ENCODE data around the gene IRF2BP1.
"Not testable (repeated sequence)": the region's sequence is repeated elsewhere in the genome, so short reads cannot be mapped to it uniquely, and the experiment has no call there.

The IRF2BP1 gene

GRCh38 chr19:45902651-45903625, 17.0 kb upstream of the IRF2BP1 start:
- peak; percentile 99 to 100 for DNase-seq (ENCODE audit: low read depth in 2 of 2)

DNA sequence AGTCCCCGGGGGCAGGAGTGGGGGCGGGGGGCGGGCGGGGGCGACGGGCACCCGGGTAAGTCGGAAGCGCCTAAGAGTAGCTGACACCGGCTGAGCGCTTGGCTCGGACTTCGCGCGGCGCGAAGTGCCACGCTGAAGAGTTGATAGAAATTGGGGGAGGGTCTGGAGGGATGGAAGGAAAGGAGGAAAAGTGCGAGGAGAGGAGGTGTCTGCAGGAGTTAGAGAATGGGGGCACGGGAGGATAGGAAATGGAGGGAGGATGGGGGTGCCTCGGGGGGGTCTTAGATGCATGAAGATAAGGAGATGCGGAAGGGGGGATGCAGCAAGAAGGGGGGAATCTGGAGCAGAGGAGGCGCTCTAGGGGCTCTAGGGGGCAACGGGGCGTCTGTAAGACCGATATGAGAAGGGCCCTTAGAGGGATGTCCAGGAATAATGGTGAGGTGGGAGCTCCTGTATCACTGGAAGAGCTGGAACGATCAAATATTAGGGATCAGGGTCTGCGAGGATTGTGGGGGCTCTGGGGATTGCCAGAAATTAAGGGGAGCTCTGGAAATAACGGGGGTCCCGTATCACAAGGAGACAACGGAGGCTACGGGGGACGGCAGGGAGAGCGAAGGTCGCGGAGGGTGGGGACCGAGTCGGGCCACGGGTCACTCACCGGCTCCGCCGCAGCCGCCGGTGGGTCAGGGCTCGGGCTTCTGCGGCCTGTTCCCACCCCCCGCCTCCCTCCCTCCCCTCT, 16.1 kb upstream of the IRF2BP1 start, which contains the start of gene MYPOP:
TSS of gene MYPOP (minus strand) at position 702 of the 739 bp plus-strand sequence. CDS start 840 bp downstream, outside the sequence.
- no peak for DNase-seq (ENCODE audit: low read depth in 2 of 2)

GRCh38 chr19:45901432-45901911, 15.5 kb upstream of the IRF2BP1 start:
- no peak for DNase-seq (ENCODE audit: low read depth in 2 of 2)

DNA sequence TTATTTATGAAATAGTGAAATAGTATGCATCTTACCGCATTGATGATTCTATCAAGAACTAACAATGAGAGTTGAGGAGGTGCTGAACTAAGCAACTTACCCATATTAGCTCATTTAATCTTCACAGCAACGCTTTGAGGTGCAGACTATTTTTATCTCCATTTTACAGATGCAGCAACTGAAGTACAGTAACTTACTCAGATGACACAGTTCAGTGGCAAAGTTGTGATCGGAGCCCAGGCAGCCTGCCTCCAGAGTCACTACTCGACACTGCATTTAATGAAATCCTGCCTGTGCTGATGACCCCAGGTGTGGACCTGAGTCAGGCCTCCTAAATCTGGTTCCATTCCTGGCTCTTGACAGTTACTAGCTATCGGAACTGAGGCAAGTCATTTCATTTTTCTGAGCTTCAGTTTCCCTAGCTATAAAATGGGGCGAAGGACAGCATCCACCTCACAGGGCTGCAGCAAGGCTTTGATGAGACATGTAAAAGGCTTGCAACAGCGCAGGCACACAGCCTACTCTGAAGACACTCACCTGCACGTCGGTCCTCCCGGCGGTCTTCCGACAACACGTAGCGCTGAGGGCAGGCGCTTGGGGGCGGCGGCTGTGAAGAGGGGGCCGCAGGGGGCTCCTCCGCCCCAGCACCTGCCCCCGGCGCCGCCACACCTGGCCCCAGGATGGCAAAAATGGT, 14.9 kb upstream of the IRF2BP1 start:
- DNase-seq (ENCODE audit: low read depth in 2 of 2), result no peak

DNA sequence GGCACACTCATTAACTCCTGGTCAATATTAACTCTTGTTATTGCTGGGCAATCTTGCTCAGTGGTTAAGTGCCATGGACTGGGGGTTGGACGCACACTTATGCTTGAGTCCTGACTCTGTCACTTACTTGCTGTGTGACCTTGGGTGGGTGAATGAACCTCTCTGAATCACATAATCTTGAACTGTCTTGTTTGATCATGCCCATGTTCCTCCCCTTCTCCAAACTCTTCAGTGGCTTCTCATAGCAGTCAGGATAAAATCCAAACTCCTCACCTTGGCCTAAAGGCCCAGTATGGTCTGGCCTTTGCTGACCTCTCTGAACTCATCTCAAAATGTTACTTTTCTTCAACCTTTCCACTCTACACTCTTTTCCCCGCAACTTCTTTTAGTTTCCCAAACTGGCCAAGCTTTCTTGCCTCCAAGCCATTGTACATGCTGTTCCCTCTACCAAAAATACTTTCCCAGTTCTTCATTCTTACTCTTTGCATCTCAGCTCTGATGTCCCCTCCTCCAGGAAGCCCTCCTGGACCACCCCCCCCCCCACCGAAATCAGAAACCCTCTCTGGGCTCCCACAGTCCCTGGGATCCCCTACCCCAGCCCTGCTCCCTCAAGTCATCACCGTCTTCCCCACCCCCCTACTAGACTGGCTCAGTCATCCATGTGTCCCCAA, 14.1 kb upstream of the IRF2BP1 start:
- no peak for DNase-seq (ENCODE audit: low read depth in 2 of 2)

- no peak for DNase-seq (ENCODE audit: low read depth in 2 of 2)
Measured at GRCh38 chr19:45899253-45899652, 13.3 kb upstream of the IRF2BP1 start.

GRCh38 chr19:45897261-45897812, 11.4 kb upstream of the IRF2BP1 start:
- no peak for DNase-seq (ENCODE audit: low read depth in 2 of 2)

- not testable (repeated sequence) for DNase-seq (ENCODE audit: low read depth in 2 of 2)
Measured at GRCh38 chr19:45895983-45896599, 10.2 kb upstream of the IRF2BP1 start.

GRCh38 chr19:45895519-45895972, 9.6 kb upstream of the IRF2BP1 start:
- no peak for DNase-seq (ENCODE audit: low read depth in 2 of 2)

GRCh38 chr19:45890877-45891276, 4.9 kb upstream of the IRF2BP1 start:
- no peak for DNase-seq (ENCODE audit: low read depth in 2 of 2)

GRCh38 chr19:45889210-45889885, 3.4 kb upstream of the IRF2BP1 start:
- DNase-seq (ENCODE audit: low read depth in 2 of 2), result no peak

DNA sequence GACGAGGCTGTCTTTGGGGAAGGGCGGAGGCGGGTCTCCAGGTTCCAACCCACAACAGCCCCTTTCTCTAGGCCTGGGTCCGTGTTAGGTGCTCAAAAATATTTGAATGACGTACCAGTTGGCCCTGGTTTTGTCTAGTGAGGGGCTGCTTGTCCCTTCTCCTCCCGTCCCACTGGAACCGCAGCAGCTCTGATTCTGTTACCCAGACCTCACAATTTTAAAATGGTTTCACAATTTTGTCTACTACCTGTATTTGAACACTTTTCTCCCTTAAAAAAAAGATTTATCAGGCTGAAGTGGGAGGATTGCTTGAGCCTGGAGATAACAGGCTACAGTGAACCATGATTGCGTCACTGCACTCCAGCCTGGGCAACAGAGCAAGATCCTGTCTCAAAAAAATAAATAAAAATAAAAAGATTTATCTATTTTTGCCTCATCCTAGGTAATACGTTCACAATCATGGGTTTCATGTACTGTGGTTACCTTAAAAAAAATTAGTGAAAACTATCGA, 1.3 kb upstream of the IRF2BP1 start:
- no peak for DNase-seq (ENCODE audit: low read depth in 2 of 2)

- DNase-seq (ENCODE audit: low read depth in 2 of 2), result peak; percentile 78 to 82
Measured at GRCh38 chr19:45886427-45887199, 672 bp upstream of the IRF2BP1 start.

GRCh38 chr19:45884682-45885555, 1.0 kb downstream of the IRF2BP1 start:
- peak; percentile 20 to 32 for DNase-seq (ENCODE audit: low read depth in 2 of 2)

- no peak for DNase-seq (ENCODE audit: low read depth in 2 of 2)
Measured at GRCh38 chr19:45883881-45884681, 1.9 kb downstream of the IRF2BP1 start.

- DNase-seq (ENCODE audit: low read depth in 2 of 2), result no peak
Measured at GRCh38 chr19:45883586-45883880, 2.4 kb downstream of the IRF2BP1 start.
